ENCODE results near the gene HOXA3. TPM values are rescaled to one million over a fixed set of nuclear protein-coding genes. Genes with fewer than 3 reads are reported as not detected.

Gene HOXA3
- total and polyA plus RNA-seq, 9 of the 15 experiments (the other 6 are each of a cell fraction or from before 2014, with no cell fraction given): 0.04 to 0.13 TPM; not detected in 7

DNA sequence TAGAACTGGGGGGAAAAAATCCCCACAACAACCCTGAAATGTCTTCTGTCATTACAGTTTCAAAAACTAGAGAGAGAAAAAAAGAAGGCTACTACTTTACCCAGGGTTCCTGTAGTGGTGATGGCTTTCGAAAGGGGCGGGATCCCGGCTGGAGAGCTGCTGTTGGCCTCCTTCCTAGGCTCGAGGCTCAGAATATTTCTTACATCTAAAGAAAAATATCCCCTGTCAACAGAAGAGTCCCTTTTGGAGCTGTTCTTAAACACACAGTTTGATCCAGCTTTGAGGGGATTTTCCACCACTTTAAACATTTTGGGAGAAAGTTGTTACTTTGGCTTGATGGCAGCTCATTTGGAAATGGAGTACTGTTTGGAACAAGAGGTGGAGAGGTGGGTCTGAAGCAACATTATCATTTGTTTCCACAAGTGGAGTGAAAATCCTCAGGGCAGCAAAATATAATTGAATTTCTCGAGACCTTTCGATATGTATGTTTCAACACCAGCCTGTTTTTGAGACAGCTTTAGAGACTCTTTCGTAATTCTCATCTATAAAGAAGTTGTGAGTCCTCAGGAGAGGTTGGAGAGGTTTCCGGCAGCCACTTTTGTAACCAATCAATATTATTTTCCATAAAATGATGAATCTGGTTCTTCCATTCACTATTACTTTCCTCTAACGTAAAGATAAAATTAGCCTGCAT lies 42.5 kb upstream of the HOXA3 start:
- no peak for ATAC-seq
- H3K9me1 ChIP-seq (ENCODE audit: control insufficient read depth, insufficient read depth, low read length): no peaks in the 10 kb centered on the region
- no peak overlapping the region for H3K27ac ChIP-seq (ENCODE audit: extremely low read depth, low read depth, low read length)
- TF ChIP-seq SREBF2 (CRISPR knock-in tag; IDR thresholded peaks at IDR 0.05) (no peak), MBD2 (IDR thresholded peaks at IDR 0.05; ENCODE audit: borderline replicate concordance, low read depth) (no peak), NR2F6 (CRISPR knock-in tag; IDR thresholded peaks at IDR 0.05) (no peak), DDX20 (tag; IDR thresholded peaks at IDR 0.05; ENCODE audit: low read depth) (no peak), ZNF23 (CRISPR knock-in tag; IDR thresholded peaks at IDR 0.05) (no peak), ZSCAN32 (CRISPR knock-in tag; IDR thresholded peaks at IDR 0.05) (no peak)
- TF ChIP-seq, protein P1, sequence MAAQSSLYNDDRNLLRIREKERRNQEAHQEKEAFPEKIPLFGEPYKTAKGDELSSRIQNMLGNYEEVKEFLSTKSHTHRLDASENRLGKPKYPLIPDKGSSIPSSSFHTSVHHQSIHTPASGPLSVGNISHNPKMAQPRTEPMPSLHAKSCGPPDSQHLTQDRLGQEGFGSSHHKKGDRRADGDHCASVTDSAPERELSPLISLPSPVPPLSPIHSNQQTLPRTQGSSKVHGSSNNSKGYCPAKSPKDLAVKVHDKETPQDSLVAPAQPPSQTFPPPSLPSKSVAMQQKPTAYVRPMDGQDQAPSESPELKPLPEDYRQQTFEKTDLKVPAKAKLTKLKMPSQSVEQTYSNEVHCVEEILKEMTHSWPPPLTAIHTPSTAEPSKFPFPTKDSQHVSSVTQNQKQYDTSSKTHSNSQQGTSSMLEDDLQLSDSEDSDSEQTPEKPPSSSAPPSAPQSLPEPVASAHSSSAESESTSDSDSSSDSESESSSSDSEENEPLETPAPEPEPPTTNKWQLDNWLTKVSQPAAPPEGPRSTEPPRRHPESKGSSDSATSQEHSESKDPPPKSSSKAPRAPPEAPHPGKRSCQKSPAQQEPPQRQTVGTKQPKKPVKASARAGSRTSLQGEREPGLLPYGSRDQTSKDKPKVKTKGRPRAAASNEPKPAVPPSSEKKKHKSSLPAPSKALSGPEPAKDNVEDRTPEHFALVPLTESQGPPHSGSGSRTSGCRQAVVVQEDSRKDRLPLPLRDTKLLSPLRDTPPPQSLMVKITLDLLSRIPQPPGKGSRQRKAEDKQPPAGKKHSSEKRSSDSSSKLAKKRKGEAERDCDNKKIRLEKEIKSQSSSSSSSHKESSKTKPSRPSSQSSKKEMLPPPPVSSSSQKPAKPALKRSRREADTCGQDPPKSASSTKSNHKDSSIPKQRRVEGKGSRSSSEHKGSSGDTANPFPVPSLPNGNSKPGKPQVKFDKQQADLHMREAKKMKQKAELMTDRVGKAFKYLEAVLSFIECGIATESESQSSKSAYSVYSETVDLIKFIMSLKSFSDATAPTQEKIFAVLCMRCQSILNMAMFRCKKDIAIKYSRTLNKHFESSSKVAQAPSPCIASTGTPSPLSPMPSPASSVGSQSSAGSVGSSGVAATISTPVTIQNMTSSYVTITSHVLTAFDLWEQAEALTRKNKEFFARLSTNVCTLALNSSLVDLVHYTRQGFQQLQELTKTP (IDR thresholded peaks at IDR 0.05; ENCODE audit: low read depth in 1 of 2, partially characterized antibody in 2 of 2): no peak
- no TSS peak for BruUV-seq (replicated peaks)
- no peaks in the 10 kb centered on the region for H4K20me1 ChIP-seq (replicated peaks; ENCODE audit: control insufficient read depth, insufficient read depth, low read length)
- POLR2A ChIA-PET: interaction anchor here (0.6 kb wide), 1 partner anchor 1018 kb away, joined by 4 read pairs; no protein-coding TSS in a partner anchor
- H3K36me3 ChIP-seq (ENCODE audit: control insufficient read depth, insufficient read depth, low read length): no peaks in the 10 kb centered on the region
- H2AFZ ChIP-seq (ENCODE audit: low read depth, low read length): no peak overlapping the region
- no peaks in the 10 kb centered on the region for H3K79me2 ChIP-seq (ENCODE audit: control insufficient read depth, insufficient read depth, low read length)
- DNase-seq (ENCODE audit: extremely low read depth in 1 of 4, low spot score in 3 of 4): no peak
- in situ Hi-C loops (cut with MboI): no loop called here
- H3K9ac ChIP-seq (ENCODE audit: insufficient read depth in 1 of 2, low read depth in 2 of 2, low read length in 2 of 2): no peak overlapping the region
- H3K9me3 ChIP-seq (replicated peaks; ENCODE audit: control insufficient read depth, insufficient read depth, low read depth, low read length): no peaks in the 10 kb centered on the region
- H3K27me3 ChIP-seq (ENCODE audit: control insufficient read depth in 2 of 2, insufficient read depth in 2 of 2, low read length in 2 of 2): peaks cover 15 to 45% of the 10 kb centered on the region in 2 experiments; a peak in 4 of 5 replicates
- no peak for FAIRE-seq
- no peak overlapping the region for H3K4me2 ChIP-seq (ENCODE audit: insufficient read depth, low read length)
- peaks cover 0 to 14% of the 10 kb centered on the region in 2 experiments; a peak in 1 of 5 replicates for H3K4me1 ChIP-seq (replicated peaks in 1 of 2; ENCODE audit: control insufficient read depth in 2 of 2, insufficient read depth in 2 of 2, low read length in 2 of 2)
- CTCF ChIA-PET (ENCODE audit: low intra/inter-chr PET ratio): interaction anchor here (1.3 kb wide), 1 partner anchor 826 kb away, joined by 3 read pairs; no protein-coding TSS in a partner anchor
- H3K4me3 ChIP-seq: no peak overlapping the region
- intact Hi-C loops (cut with micrococcal nuclease): loop anchor here (5.0 kb wide), 2 partner anchors 382 to 577 kb away; no protein-coding TSS in a partner anchor
- 3% methylated on average over 9 of the region's 9 CpGs for WGBS (ENCODE audit: insufficient coverage, low coverage, missing lambda C conversion rate)

Data from K562 (cell line).